Measurements from ENCODE around the gene MEPCE.
"Not testable (repeated sequence)": the region's sequence is repeated elsewhere in the genome, so short reads cannot be mapped to it uniquely, and the experiment has no call there.

The MEPCE gene

GRCh38 chr7:100433592-100434296 lies 4.1 kb downstream of the MEPCE start:
- DNase-seq (ENCODE audit: insufficient read length, low spot score) (no peak), FAIRE-seq (no peak)

- DNase-seq (ENCODE audit: insufficient read length, low spot score) (no peak), FAIRE-seq (no peak)
Measured at GRCh38 chr7:100434297-100435144, 4.9 kb downstream of the MEPCE start.

- FAIRE-seq: no peak
- DNase-seq (ENCODE audit: insufficient read length, low spot score): no peak
Measured at GRCh38 chr7:100435401-100436304, 6.0 kb downstream of the MEPCE start.

- DNase-seq (ENCODE audit: insufficient read length, low spot score) (no peak), FAIRE-seq (no peak)
Measured at GRCh38 chr7:100437150-100438100, 7.8 kb downstream of the MEPCE start.

- FAIRE-seq (no peak), DNase-seq (ENCODE audit: insufficient read length, low spot score) (no peak)
Measured at GRCh38 chr7:100438172-100438571, 8.5 kb downstream of the MEPCE start.

GRCh38 chr7:100438731-100439130 lies 9.1 kb downstream of the MEPCE start:
- not testable (repeated sequence) for FAIRE-seq

GRCh38 chr7:100439244-100439643 lies 9.6 kb downstream of the MEPCE start:
- DNase-seq (ENCODE audit: insufficient read length, low spot score); FAIRE-seq: not testable (repeated sequence)

More at GRCh38 chr7:100438731-100439130, 9.1 kb downstream of the MEPCE start:
- not testable (repeated sequence) for DNase-seq (ENCODE audit: insufficient read length, low spot score)

- FAIRE-seq (no peak), DNase-seq (ENCODE audit: insufficient read length, low spot score) (no peak)
Measured at GRCh38 chr7:100441641-100442535, 12.3 kb downstream of the MEPCE start.

GRCh38 chr7:100443096-100443840 lies 13.6 kb downstream of the MEPCE start:
- FAIRE-seq (no peak), DNase-seq (ENCODE audit: insufficient read length, low spot score) (no peak)

- FAIRE-seq (no peak), DNase-seq (ENCODE audit: insufficient read length, low spot score) (no peak)
Measured at GRCh38 chr7:100444311-100445278, 15.0 kb downstream of the MEPCE start.

- DNase-seq (ENCODE audit: insufficient read length, low spot score) (no peak), FAIRE-seq (no peak)
Measured at GRCh38 chr7:100446040-100446439, 16.4 kb downstream of the MEPCE start.

GRCh38 chr7:100447363-100447762 lies 17.7 kb downstream of the MEPCE start:
- FAIRE-seq: not testable (repeated sequence)

GRCh38 chr7:100449190-100449795 lies 19.7 kb downstream of the MEPCE start:
- no peak for FAIRE-seq
- no peak for DNase-seq (ENCODE audit: insufficient read length, low spot score)

More at GRCh38 chr7:100447363-100447762, 17.7 kb downstream of the MEPCE start:
- not testable (repeated sequence) for DNase-seq (ENCODE audit: insufficient read length, low spot score)

- no peak for FAIRE-seq
- no peak for DNase-seq (ENCODE audit: insufficient read length, low spot score)
Measured at GRCh38 chr7:100452513-100452912, 22.9 kb downstream of the MEPCE start.

GRCh38 chr7:100453854-100454253 lies 24.2 kb downstream of the MEPCE start:
- not testable (repeated sequence) for DNase-seq (ENCODE audit: insufficient read length, low spot score); FAIRE-seq

GRCh38 chr7:100455206-100455605 lies 25.6 kb downstream of the MEPCE start:
- no peak for FAIRE-seq

More at GRCh38 chr7:100455206-100455605, 25.6 kb downstream of the MEPCE start:
- no peak for DNase-seq (ENCODE audit: insufficient read length, low spot score)

Data from GM19239 (cell line).